Measurements from ENCODE around the gene GRIK4. TPM values are rescaled to one million over a fixed set of nuclear protein-coding genes. Genes with fewer than 3 reads are reported as not detected.

The GRIK4 gene
- total and polyA plus RNA-seq, 4 donors = 0.05 to 0.25 (median 0.06) TPM; not detected in 1

DNA sequence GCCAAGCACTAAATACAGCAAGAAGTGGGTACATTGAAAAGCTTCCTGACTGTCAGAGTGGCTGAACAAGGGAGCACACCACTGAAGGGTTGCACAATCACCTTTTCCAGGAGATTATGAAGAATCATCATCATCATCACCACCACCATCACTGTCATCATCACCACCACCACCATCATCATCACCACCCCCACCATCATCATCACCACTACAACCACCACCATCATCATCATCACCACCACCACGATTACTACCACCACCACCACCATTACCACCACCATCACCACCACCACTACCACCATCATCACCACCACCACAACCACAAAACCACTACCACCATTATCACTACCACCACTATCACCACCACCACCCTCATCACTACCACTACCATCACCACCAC is 364.4 kb downstream of the GRIK4 start (continued):
- TF ChIP-seq, protein P1, sequence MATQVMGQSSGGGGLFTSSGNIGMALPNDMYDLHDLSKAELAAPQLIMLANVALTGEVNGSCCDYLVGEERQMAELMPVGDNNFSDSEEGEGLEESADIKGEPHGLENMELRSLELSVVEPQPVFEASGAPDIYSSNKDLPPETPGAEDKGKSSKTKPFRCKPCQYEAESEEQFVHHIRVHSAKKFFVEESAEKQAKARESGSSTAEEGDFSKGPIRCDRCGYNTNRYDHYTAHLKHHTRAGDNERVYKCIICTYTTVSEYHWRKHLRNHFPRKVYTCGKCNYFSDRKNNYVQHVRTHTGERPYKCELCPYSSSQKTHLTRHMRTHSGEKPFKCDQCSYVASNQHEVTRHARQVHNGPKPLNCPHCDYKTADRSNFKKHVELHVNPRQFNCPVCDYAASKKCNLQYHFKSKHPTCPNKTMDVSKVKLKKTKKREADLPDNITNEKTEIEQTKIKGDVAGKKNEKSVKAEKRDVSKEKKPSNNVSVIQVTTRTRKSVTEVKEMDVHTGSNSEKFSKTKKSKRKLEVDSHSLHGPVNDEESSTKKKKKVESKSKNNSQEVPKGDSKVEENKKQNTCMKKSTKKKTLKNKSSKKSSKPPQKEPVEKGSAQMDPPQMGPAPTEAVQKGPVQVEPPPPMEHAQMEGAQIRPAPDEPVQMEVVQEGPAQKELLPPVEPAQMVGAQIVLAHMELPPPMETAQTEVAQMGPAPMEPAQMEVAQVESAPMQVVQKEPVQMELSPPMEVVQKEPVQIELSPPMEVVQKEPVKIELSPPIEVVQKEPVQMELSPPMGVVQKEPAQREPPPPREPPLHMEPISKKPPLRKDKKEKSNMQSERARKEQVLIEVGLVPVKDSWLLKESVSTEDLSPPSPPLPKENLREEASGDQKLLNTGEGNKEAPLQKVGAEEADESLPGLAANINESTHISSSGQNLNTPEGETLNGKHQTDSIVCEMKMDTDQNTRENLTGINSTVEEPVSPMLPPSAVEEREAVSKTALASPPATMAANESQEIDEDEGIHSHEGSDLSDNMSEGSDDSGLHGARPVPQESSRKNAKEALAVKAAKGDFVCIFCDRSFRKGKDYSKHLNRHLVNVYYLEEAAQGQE (IDR thresholded peaks at IDR 0.05) = no peak

DNA sequence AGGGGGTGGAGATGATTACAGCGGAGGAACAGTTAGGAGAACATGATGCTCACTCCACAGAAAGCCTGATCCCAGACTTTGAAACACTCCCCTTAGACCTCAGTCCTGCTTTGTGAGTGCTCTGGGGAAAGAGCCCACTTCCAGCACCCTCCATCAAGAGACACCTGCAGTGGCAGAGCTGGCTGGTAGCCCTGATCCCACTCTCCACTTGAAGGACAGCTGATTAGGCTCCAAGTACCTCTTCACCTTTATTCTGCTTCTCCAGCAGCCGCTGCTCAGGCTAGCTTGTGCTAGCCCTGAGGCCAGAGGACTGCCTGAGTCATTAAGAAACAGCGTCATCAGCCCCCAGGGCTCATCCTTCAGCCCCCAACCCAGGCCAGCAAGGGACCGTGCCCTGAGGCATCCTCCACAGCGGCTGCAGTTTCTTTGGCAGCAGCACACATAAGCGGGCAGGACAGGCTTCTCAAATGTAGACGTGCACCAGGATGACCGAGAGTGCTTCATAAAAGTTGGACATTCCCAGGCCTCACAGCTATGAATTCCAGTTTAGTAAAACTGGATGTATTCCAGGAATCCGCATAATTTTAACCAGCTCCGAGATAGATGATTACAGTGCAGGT is 366.3 kb downstream of the GRIK4 start:
- Histone ChIP-seq H3K4me3 (ENCODE audit: low read depth in 1 of 3, low read length in 3 of 3) (no peak overlapping the region), H3K36me3 (ENCODE audit: control insufficient read depth in 4 of 4, insufficient read depth in 3 of 4, low read depth in 1 of 4, low read length in 3 of 4) (no peaks in the 10 kb centered on the region), H3K27me3 (ENCODE audit: control insufficient read depth in 4 of 4, insufficient read depth in 4 of 4, low read length in 3 of 4) (no peaks in the 10 kb centered on the region), H3K4me1 (ENCODE audit: control insufficient read depth in 4 of 4, insufficient read depth in 4 of 4, low read length in 3 of 4) (no peaks in the 10 kb centered on the region), H3K9me3 (ENCODE audit: control insufficient read depth in 4 of 4, low read length in 3 of 4) (no peaks in the 10 kb centered on the region), H3K27ac (ENCODE audit: low read depth in 1 of 2, low read length in 2 of 2) (no peak overlapping the region), H3K9ac (ENCODE audit: low read depth in 1 of 2, low read length in 2 of 2) (no peak overlapping the region)
- TF ChIP-seq SP1 (IDR thresholded peaks at IDR 0.05) (no peak), RXRA (IDR thresholded peaks at IDR 0.05) (no peak), JUND (IDR thresholded peaks at IDR 0.05) (no peak)
- 87% methylated on average over 10 of the region's 10 CpGs for WGBS
- no peak for DNase-seq (ENCODE audit: low spot score)

DNA sequence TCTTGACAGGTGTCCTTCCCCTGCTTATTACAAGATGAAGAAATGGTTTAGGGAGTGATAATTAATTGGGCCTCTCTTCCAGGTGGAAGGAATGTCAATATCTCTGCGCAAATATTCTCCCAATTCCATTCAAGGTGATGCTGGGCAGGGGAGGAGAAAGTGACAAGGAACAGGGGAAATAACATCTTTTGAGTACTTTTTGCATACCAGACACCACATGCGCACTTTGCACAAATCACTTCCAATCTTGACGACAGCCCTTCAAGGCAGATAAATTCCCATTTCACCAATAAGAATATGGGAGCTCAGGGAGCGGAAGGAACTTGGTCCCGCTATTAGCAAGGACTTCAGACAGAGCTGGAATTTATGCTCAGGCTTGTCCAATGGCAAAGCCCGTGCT is 367.2 kb downstream of the GRIK4 start:
- Histone ChIP-seq H3K27ac (ENCODE audit: low read depth in 1 of 2, low read length in 2 of 2) (no peak overlapping the region), H3K27me3 (ENCODE audit: control insufficient read depth in 4 of 4, insufficient read depth in 4 of 4, low read length in 3 of 4) (no peaks in the 10 kb centered on the region), H3K4me3 (ENCODE audit: low read depth in 1 of 3, low read length in 3 of 3) (no peak overlapping the region), H3K9me3 (ENCODE audit: control insufficient read depth in 4 of 4, low read length in 3 of 4) (no peaks in the 10 kb centered on the region), H3K9ac (ENCODE audit: low read depth in 1 of 2, low read length in 2 of 2) (no peak overlapping the region), H3K36me3 (ENCODE audit: control insufficient read depth in 4 of 4, insufficient read depth in 3 of 4, low read depth in 1 of 4, low read length in 3 of 4) (no peaks in the 10 kb centered on the region), H3K4me1 (ENCODE audit: control insufficient read depth in 4 of 4, insufficient read depth in 4 of 4, low read length in 3 of 4) (peaks cover 0 to 3% (median 0%) of the 10 kb centered on the region in 4 donors)
- WGBS = 86% methylated on average over 6 of the region's 6 CpGs
- no peak for DNase-seq (ENCODE audit: low spot score)
- TF ChIP-seq SP1 (IDR thresholded peaks at IDR 0.05) = no peak
- no peak for TF ChIP-seq JUND (IDR thresholded peaks at IDR 0.05)
- TF ChIP-seq RXRA (IDR thresholded peaks at IDR 0.05) = no peak
- no peak for TF ChIP-seq TAF1 (conservative IDR thresholded peaks at IDR 0.05)
- TF ChIP-seq, protein P2, sequence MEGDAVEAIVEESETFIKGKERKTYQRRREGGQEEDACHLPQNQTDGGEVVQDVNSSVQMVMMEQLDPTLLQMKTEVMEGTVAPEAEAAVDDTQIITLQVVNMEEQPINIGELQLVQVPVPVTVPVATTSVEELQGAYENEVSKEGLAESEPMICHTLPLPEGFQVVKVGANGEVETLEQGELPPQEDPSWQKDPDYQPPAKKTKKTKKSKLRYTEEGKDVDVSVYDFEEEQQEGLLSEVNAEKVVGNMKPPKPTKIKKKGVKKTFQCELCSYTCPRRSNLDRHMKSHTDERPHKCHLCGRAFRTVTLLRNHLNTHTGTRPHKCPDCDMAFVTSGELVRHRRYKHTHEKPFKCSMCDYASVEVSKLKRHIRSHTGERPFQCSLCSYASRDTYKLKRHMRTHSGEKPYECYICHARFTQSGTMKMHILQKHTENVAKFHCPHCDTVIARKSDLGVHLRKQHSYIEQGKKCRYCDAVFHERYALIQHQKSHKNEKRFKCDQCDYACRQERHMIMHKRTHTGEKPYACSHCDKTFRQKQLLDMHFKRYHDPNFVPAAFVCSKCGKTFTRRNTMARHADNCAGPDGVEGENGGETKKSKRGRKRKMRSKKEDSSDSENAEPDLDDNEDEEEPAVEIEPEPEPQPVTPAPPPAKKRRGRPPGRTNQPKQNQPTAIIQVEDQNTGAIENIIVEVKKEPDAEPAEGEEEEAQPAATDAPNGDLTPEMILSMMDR (IDR thresholded peaks at IDR 0.05; ENCODE audit: low read depth, low read length, missing input control) = no peak
- TF ChIP-seq NR2F2 (IDR thresholded peaks at IDR 0.05) = no peak
- no peak for TF ChIP-seq FOXA1 (IDR thresholded peaks at IDR 0.05)
- no peak for TF ChIP-seq HNF4G (IDR thresholded peaks at IDR 0.05)
- no peak for TF ChIP-seq RAD21 (IDR thresholded peaks at IDR 0.05)
- no peak for TF ChIP-seq FOXA2 (IDR thresholded peaks at IDR 0.05)
- TF ChIP-seq, protein P3, sequence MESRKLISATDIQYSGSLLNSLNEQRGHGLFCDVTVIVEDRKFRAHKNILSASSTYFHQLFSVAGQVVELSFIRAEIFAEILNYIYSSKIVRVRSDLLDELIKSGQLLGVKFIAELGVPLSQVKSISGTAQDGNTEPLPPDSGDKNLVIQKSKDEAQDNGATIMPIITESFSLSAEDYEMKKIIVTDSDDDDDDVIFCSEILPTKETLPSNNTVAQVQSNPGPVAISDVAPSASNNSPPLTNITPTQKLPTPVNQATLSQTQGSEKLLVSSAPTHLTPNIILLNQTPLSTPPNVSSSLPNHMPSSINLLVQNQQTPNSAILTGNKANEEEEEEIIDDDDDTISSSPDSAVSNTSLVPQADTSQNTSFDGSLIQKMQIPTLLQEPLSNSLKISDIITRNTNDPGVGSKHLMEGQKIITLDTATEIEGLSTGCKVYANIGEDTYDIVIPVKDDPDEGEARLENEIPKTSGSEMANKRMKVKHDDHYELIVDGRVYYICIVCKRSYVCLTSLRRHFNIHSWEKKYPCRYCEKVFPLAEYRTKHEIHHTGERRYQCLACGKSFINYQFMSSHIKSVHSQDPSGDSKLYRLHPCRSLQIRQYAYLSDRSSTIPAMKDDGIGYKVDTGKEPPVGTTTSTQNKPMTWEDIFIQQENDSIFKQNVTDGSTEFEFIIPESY (IDR thresholded peaks at IDR 0.05) = no peak
- no peak for TF ChIP-seq EGR1 (IDR thresholded peaks at IDR 0.05; ENCODE audit: low read depth in 2 of 2)
- TF ChIP-seq GABPA (IDR thresholded peaks at IDR 0.05 in 1 of 2, conservative IDR thresholded peaks at IDR 0.05 in 1 of 2) = no peak
- TF ChIP-seq, protein P4, sequence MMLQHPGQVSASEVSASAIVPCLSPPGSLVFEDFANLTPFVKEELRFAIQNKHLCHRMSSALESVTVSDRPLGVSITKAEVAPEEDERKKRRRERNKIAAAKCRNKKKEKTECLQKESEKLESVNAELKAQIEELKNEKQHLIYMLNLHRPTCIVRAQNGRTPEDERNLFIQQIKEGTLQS (IDR thresholded peaks at IDR 0.05) = no peak
- TF ChIP-seq, protein P1 (IDR thresholded peaks at IDR 0.05) = no peak
- TF ChIP-seq, protein P5, sequence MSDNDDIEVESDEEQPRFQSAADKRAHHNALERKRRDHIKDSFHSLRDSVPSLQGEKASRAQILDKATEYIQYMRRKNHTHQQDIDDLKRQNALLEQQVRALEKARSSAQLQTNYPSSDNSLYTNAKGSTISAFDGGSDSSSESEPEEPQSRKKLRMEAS (IDR thresholded peaks at IDR 0.05) = no peak

Data from liver (tissue), 9 donors.